K562 (cell line): ENCODE data around the gene GLIS2. TPM values are rescaled to one million over a fixed set of nuclear protein-coding genes. Genes with fewer than 3 reads are reported as not detected.
A peak's percentile ranks its signal among the peaks of the same experiment; 100 is the strongest.

ENCODE experiments used
- ATAC-seq: fragments of 200-7000 bp; cut with Tn5 transposase; 3 replicates; pipeline ENCODE4 v1.9.1; 2020; ENCODE audit warnings: moderate library complexity
- BruUV-seq: library from RNA; stranded (reverse); fragments of 400-500 nt; replicated peaks from 2 replicates; lab custom pipeline; 2021; lab: Mats Ljungman, UMichigan
- CTCF ChIA-PET: fragments of 300-600 bp; formaldehyde crosslinking; extraction: SDS; loops from one replicate; lab custom pipeline; 2021; ENCODE audit warnings: low intra/inter-chr PET ratio; lab: Yijun Ruan, JAX
- POLR2A ChIA-PET: fragments of 300-600, 350-650 bp; sonication (Branson Sonifier 250); formaldehyde crosslinking; extraction: SDS; loops from one replicate; lab custom pipeline; 2021; ENCODE audit warnings: antibody characterized with exemption, inconsistent platforms; lab: Yijun Ruan, JAX
- DNase-seq, 4 experiments: peaks; one replicate each; pipeline versions ENCODE4 v3.0.0 to v3.0.0-alpha.2; 2011 to 2018; ENCODE audit warnings: low spot score in 3 of 4, mixed read lengths in 3 of 4; ENCODE audit errors: extremely low read depth in 1 of 4
- FAIRE-seq: peaks from 2 replicates; lab custom pipeline; 2011; peaks lifted over from hg19 to GRCh38; lab: Jason Lieb, UNC
- H2AFZ ChIP-seq: 2 replicates; pipeline ENCODE4 v1.6.0; 2011; ENCODE audit warnings: low read depth, low read length, control low read depth, inconsistent platforms
- H3K27ac ChIP-seq: fragments of 200-600 bp; 3 replicates; pipeline ENCODE4 v1.8.0; 2011; ENCODE audit warnings: low read depth, mild to moderate bottlenecking, control low read depth, inconsistent platforms, low read length, moderate library complexity, mixed read lengths; ENCODE audit errors: extremely low read depth
- H3K27me3 ChIP-seq, 2 experiments: fragments of 300-600 bp in 1 of 2; 2 replicates in 1 of 2; 3 replicates in 1 of 2; pipeline versions ENCODE4 v1.6.0 to v1.8.0; 2011; ENCODE audit warnings: inconsistent platforms in 2 of 2, low read length in 2 of 2, mild to moderate bottlenecking in 1 of 2, mixed read lengths in 1 of 2, moderate library complexity in 1 of 2; ENCODE audit not compliant: control insufficient read depth in 2 of 2, insufficient read depth in 2 of 2
- H3K36me3 ChIP-seq: fragments of 300-600 bp; 3 replicates; pipeline ENCODE4 v1.8.0; 2011; ENCODE audit warnings: mild to moderate bottlenecking, low read length, inconsistent platforms; ENCODE audit not compliant: control insufficient read depth, insufficient read depth
- H3K4me1 ChIP-seq, 2 experiments: fragments of 200-600 bp in 1 of 2; replicated peaks in 1 of 2; 2 replicates in 1 of 2; 3 replicates in 1 of 2; pipeline versions ENCODE4 v1.5.1 to v1.8.0; 2011; ENCODE audit warnings: inconsistent platforms in 2 of 2, low read length in 2 of 2, mild to moderate bottlenecking in 1 of 2, mixed read lengths in 1 of 2, moderate library complexity in 1 of 2; ENCODE audit not compliant: control insufficient read depth in 2 of 2, insufficient read depth in 2 of 2
- H3K4me2 ChIP-seq: 2 replicates; pipeline ENCODE4 v1.6.1; 2011; ENCODE audit warnings: low read length, control low read depth, inconsistent platforms, mixed read lengths; ENCODE audit not compliant: insufficient read depth
- H3K4me3 ChIP-seq: fragments of 200-600 bp; sonication (generic), shearing (Covaris generic); 2 replicates; pipeline ENCODE4 v1.5.1; 2016; ENCODE audit warnings: control low read depth, inconsistent platforms
- H3K79me2 ChIP-seq: fragments of 200-600 bp; 3 replicates; pipeline ENCODE4 v1.8.0; 2011; ENCODE audit warnings: low read length, inconsistent platforms; ENCODE audit not compliant: control insufficient read depth, insufficient read depth
- H3K9ac ChIP-seq, 2 experiments: 2 replicates each; pipeline versions ENCODE4 v1.6.0 to v1.6.1; 2011; ENCODE audit warnings: low read depth in 2 of 2, low read length in 2 of 2, control low read depth in 1 of 2, inconsistent platforms in 1 of 2, mild to moderate bottlenecking in 1 of 2, mixed read lengths in 1 of 2; ENCODE audit not compliant: insufficient read depth in 1 of 2
- H3K9me1 ChIP-seq: one replicate; pipeline ENCODE4 v1.6.0; 2011; ENCODE audit warnings: inconsistent platforms, mild to moderate bottlenecking, low read length, moderate library complexity; ENCODE audit not compliant: control insufficient read depth, insufficient read depth
- H3K9me3 ChIP-seq: replicated peaks from 2 replicates; pipeline ENCODE4 v1.5.1; 2011; ENCODE audit warnings: low read depth, low read length, inconsistent platforms; ENCODE audit not compliant: control insufficient read depth, insufficient read depth
- H4K20me1 ChIP-seq: replicated peaks from 2 replicates; pipeline ENCODE4 v1.6.1; 2011; ENCODE audit warnings: low read length, inconsistent platforms, mixed read lengths; ENCODE audit not compliant: control insufficient read depth, insufficient read depth
- ARNT ChIP-seq, 2 experiments: fragments of 450-650 bp; IDR thresholded peaks; 2 replicates each; pipeline ENCODE4 v1.6.1; 2016; ENCODE audit warnings: mild to moderate bottlenecking in 1 of 2
- BCOR ChIP-seq: fragments of 450-650 bp; IDR thresholded peaks from 2 replicates; pipeline ENCODE4 v1.6.1; 2016
- CEBPB ChIP-seq: fragments of 450-650 bp; IDR thresholded peaks from 2 replicates; pipeline ENCODE4 v1.6.1; 2016; ENCODE audit warnings: missing genetic modification characterization, missing compliant biosample characterization
- MAFG ChIP-seq: fragments of 450-650 bp; conservative IDR thresholded peaks from 2 replicates; pipeline ENCODE4 v1.6.1; 2016; ENCODE audit warnings: missing genetic modification characterization, missing compliant biosample characterization
- MBD2 ChIP-seq: sonication (generic); IDR thresholded peaks from 2 replicates; pipeline ENCODE4 v1.6.1; 2016; ENCODE audit warnings: low read depth, borderline replicate concordance
- PREB ChIP-seq: sonication (generic); formaldehyde crosslinking; IDR thresholded peaks from 2 replicates; pipeline ENCODE4 v1.8.1; 2023; ENCODE audit warnings: mild to moderate bottlenecking, missing genetic modification reagents
- SAP30 ChIP-seq: fragments of 200-600 bp; sonication (generic); IDR thresholded peaks from 2 replicates; pipeline ENCODE4 v1.6.1; 2012; ENCODE audit warnings: borderline replicate concordance, low read depth, mild to moderate bottlenecking, moderate library complexity, low read length, control low read depth, inconsistent platforms; ENCODE audit not compliant: insufficient read depth, poor library complexity, severe bottlenecking
- ZNF584 ChIP-seq: fragments of 200-800 bp; sonication (Bioruptor generic); IDR thresholded peaks from 2 replicates; pipeline ENCODE4 v1.6.1; 2016; ENCODE audit warnings: low read depth, mild to moderate bottlenecking, missing genetic modification characterization, missing compliant biosample characterization
- ZNF76 ChIP-seq: fragments of 250-450 bp; sonication (Bioruptor Pico); IDR thresholded peaks from 2 replicates; pipeline ENCODE4 v1.4.0; 2020; ENCODE audit warnings: mild to moderate bottlenecking, moderate library complexity, borderline replicate concordance
- WGBS: fragments of 100-300 bp; shearing (Covaris generic); methylation state at CpG from one replicate; pipeline ENCODE4 v1.1.6; 2016; ENCODE audit warnings: low coverage, mixed read lengths; ENCODE audit not compliant: insufficient coverage; ENCODE audit errors: missing lambda C conversion rate; 5-methylcytosine and 5-hydroxymethylcytosine counted together
- in situ Hi-C: fragments of 300-500 bp; cut with MboI; formaldehyde crosslinking; loops from 4 replicates; pipeline ENCODE4 v1.15.0; 2018; ENCODE audit warnings: inconsistent platforms, mixed read lengths
- intact Hi-C: fragments of 100-400 bp; cut with micrococcal nuclease; formaldehyde crosslinking; loops from 2 replicates; pipeline ENCODE4 v1.14.2; 2022
- polyA plus RNA-seq, 8 experiments: library from polyadenylated mRNA; depleted of rRNA in 4 of 8; stranded (reverse) in 5 of 8; unstranded in 3 of 8; fragments of >200 nt; fragmentation: Nextera tagmentation in 2 of 8; fragmentation: Illumina TruSeq in 1 of 8; extraction: Ambion mirVana in 2 of 8; extraction: Trizol in 1 of 8; gene quantifications; 2 replicates each; pipeline versions ENCODE4 v1.2.1 to v1.2.3, GENCODE V29; 2011 to 2014; ENCODE audit warnings: inconsistent platforms in 1 of 8, missing spikeins in 1 of 8
- total RNA-seq, 7 experiments: library from RNA; depleted of rRNA in 6 of 7; stranded (reverse); fragments of >200 nt in 6 of 7; fragmentation: Illumina TruSeq in 2 of 7; extraction: Trizol in 2 of 7; gene quantifications; 2 replicates each; pipeline versions ENCODE4 v1.2.1 to v1.2.3, GENCODE V29; 2011 to 2021; ENCODE audit warnings: low replicate concordance in 1 of 7

GLIS2 gene
- total and polyA plus RNA-seq, 9 of the 15 experiments (the other 6 are each of a cell fraction or from before 2014, with no cell fraction given): 0.10 to 9.0 (median 0.57) TPM

DNA sequence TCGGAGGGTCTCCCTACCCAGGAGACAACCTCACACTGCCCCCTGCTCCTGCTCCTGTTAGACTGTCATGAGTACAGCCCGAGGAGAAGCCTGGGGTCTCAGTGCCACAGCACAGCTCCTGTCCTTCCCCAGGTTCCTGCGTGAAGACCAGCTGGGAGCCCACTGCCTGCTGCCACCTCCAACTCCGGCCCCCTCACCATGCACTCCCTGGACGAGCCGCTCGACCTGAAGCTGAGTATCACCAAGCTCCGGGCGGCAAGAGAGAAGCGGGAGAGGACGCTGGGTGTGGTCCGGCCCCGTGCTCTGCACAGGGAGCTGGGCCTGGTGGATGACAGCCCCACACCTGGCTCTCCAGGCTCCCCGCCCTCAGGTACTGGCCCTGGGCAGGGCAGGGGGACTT lies 16.2 kb downstream of the GLIS2 start:
- H4K20me1 ChIP-seq: 0 out of 2 replicates have a peak, but pooled peaks cover 8% of the 10 kb centered on the region
- FAIRE-seq: no peak

More for the DNA sequence above, 16.2 kb downstream of the GLIS2 start:
- Histone ChIP-seq H3K27ac (no peak overlapping the region), H3K4me1 (peaks cover 4 to 51% of the 10 kb centered on the region in 2 experiments; a peak in 4 of 5 replicates), H3K4me3 (no peak overlapping the region), H3K27me3 (no peaks in the 10 kb centered on the region), H3K79me2 (no peaks in the 10 kb centered on the region; the same call in 1 of the 3 replicates), H3K36me3 (peaks cover 16% of the 10 kb centered on the region; the same call in 1 of the 3 replicates), H3K9ac (peak overlapping the region in 1 of 2 experiments; percentile 35; a peak in 1 of 4 replicates), H2AFZ (no peak overlapping the region), H3K9me1 (no peaks in the 10 kb centered on the region), H3K9me3 (no peaks in the 10 kb centered on the region), H3K4me2 (no peak overlapping the region)
- TF ChIP-seq ZNF76 (CRISPR knock-in tag): no peak
- no peak for TF ChIP-seq BCOR
- no peak for TF ChIP-seq MAFG (tag)
- no peak for TF ChIP-seq ARNT (IDR thresholded peaks at IDR 0.05)
- TF ChIP-seq ZNF584 (CRISPR knock-in tag): no peak
- no peak for TF ChIP-seq PREB (CRISPR knock-in tag)
- TF ChIP-seq SAP30: no peak
- no peak for TF ChIP-seq CEBPB (tag)
- TF ChIP-seq MBD2: no peak
- 68% methylated on average over 10 of the region's 14 CpGs for WGBS
- intact Hi-C loops: no loop called here
- ChIA-PET CTCF (interaction anchor here (0.6 to 3.6 kb wide), 2 partner anchors 69 to 132 kb away, joined by 3 to 18 read pairs; no protein-coding TSS in a partner anchor), POLR2A (interaction anchor here (1.3 to 2.0 kb wide), 3 partner anchors 10 to 70 kb away, joined by 3 to 7 read pairs (median 5); no protein-coding TSS in a partner anchor)
- in situ Hi-C loops: loop anchor here (5.0 kb wide), 1 partner anchor 45 kb away; no protein-coding TSS in a partner anchor
- no peak for ATAC-seq
- no peak for DNase-seq
- BruUV-seq: no TSS peak
